Activated effector memory CD4-positive, alpha-beta T cell treated with anti-CD3 and anti-CD28 coated beads, Interleukin-2, amount 50 U/mL, for 16 hours (primary cell): Measurements from ENCODE around the gene SNRPF.
"Not testable (repeated sequence)": the region's sequence is repeated elsewhere in the genome, so short reads cannot be mapped to it uniquely, and the experiment has no call there.

ENCODE experiments used
- DNase-seq: peaks from one replicate; pipeline ENCODE4 v3.0.0-alpha.2; 2020

SNRPF gene

DNA sequence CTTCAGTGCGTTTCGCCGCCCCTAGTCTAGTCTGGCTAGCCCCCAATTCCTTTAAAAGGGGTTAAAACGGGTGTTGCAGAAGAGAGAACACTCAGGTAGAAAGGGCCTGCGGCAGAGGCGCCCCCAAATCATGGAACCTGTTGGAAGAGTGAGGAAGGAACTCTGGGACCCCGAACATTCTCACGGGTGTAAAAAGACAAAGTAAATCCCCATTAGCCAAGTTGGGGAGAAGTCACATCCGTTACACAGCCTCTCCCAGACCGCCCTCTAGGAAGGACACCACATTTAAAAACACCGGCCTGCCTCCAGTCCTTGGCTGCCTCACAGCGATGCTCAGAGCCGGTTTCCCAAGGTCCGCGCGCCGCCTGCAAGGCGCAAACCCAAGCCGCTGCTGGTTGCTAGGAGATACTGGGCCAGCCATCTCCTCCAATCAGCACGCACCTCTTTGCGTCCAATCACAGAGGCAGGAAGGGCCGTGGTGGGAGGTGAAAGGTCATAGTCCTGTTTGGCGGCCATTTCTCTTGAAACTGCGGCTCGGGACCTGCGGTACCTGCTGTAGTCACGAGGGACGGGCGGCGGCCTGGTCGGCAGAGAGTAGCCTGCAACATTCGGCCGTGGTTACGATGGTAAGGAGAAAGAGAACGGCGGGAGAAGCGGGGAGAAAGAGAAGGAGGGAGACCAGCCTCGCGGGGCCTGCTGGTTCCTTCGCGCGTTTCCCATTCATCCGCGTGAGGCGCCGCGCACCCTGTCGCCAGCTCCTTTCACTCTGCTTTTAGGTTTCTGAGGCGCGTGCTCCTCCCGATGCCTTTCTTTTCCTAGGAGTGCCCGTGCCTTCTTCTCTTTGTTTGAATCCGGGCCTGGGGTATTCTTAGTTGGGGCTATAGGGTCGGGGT is at the start of gene SNRPF:
Gene SNRPF, plus strand, starts transcription at position 502 of the 893 bp plus-strand sequence. Its CDS starts 122 bp downstream, at position 624.
- peak; percentile 97 for DNase-seq

- no peak for DNase-seq
Measured at GRCh38 chr12:95809000-95809680, 49.6 kb upstream of the SNRPF start.

GRCh38 chr12:95810411-95810810 is 48.3 kb upstream of the SNRPF start:
- DNase-seq, result no peak

GRCh38 chr12:95812155-95812554 is 46.6 kb upstream of the SNRPF start:
- DNase-seq, result not testable (repeated sequence)

DNA sequence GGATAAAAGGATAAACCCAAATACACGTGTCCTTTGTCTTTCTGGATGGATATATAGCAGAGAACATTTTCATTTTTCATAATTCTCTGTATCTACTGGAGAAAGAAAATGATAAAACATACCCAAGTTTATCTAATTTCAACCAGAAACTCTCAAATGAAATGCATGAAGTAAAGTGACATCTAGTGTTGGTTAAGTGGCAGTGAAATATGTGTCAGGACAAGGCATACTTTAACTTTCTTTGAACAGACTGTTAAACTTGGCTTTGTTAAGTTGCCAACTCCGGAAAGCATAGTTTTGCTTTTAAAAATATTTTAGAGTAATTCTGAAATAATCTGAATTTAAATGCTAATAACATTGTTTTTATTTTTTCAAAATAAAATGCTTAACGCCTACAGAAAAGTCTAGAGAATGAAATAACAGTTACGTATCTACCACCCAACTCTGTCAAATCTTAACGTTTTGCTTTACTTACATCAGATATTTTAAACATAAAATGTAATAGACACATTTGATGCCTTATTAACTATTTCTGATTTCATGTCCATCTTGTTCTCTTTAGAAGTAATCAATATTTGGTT is 43.0 kb upstream of the SNRPF start:
- DNase-seq, result no peak

DNA sequence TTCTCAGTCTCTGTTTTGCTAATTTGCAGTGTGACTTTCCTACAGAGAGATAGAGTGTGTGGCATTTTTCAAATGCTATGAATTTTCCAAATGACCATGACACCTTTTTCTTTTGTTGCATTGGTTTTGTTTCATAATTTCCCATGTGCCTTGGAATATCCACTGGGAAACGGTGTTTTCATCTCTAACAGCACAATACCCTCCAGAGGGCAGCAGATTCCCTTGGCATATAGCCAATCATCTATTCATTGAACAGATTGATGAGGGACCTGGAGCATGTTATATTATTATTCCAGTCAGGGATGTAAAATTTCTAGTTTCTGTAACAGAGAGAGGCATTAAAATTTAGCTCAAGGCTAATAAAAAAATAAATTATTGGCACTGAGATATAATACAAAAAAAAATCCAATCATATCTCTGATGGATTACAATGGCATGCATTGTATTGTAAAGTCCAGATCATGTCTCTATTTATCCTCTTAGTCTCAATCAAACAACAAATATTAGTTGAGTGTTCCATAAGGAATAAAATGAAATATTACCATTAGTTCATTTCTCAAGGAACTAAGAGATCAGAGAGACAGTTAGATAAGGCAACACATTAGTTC is 38.6 kb upstream of the SNRPF start:
- no peak for DNase-seq

DNA sequence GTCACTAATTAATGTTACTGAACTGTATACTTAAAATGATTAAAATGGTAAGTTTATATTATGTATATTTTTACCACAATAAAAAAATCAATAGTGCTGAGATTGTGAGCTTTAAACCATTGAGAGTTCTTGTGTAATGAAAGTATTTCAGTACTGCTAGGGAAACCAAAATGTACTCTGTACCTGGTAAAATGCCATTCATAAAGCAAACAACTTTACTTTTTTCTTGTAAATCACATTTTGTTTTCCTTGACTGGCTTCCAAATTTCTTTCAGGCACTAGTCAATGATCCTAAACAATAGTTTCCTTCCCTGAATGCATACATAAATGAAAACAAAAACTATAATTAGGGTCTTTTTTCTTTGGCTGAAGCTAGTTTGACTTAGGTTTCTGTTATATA is 29.4 kb upstream of the SNRPF start:
- DNase-seq, result no peak

- no peak for DNase-seq
Measured at GRCh38 chr12:95830335-95831089, 28.2 kb upstream of the SNRPF start.

- no peak for DNase-seq
Measured at GRCh38 chr12:95834572-95834971, 24.2 kb upstream of the SNRPF start.

GRCh38 chr12:95836185-95836609 is 22.6 kb upstream of the SNRPF start:
- no peak for DNase-seq

GRCh38 chr12:95836630-95837239 is 22.0 kb upstream of the SNRPF start:
- DNase-seq, result no peak

- DNase-seq, result no peak
Measured at GRCh38 chr12:95837240-95838038, 21.3 kb upstream of the SNRPF start.

DNA sequence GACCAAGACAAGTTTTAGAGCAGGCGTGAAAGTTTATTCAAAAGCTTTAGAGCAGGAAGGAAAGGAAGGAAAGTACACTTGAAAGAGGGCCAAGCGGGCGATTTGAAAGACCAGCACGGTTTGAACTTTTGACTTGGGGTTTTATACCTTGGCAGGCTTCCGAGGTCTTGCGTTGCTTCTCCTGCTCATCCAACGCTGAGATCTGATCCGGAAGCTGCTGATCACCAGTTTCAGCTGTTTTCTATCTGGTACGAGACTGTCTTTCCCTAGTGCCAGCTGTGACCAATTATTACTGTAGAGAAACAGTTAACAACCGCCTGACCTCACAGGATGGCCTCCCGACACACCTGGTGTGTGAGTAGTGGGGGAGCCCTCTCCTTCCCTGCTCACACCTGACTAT is 20.6 kb upstream of the SNRPF start:
- no peak for DNase-seq

DNA sequence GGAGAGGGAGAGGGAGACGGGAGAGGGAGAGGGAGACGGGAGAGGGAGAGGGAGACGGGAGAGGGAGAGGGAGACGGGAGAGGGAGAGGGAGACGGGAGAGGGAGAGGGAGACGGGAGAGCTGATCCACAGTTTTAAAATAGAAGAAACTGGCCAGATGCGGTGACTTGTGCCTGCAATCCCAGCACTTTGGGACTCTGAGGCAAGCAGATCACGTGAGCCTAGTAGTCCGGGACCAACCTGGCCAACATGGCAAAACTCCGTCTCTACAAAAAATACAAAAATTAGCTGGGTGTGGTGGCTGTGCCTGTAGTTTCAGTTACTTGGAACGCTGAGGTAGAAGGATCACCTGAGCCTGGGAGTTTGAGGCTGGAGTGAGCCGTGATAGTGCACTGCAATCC is 16.3 kb upstream of the SNRPF start:
- not testable (repeated sequence) for DNase-seq

DNA sequence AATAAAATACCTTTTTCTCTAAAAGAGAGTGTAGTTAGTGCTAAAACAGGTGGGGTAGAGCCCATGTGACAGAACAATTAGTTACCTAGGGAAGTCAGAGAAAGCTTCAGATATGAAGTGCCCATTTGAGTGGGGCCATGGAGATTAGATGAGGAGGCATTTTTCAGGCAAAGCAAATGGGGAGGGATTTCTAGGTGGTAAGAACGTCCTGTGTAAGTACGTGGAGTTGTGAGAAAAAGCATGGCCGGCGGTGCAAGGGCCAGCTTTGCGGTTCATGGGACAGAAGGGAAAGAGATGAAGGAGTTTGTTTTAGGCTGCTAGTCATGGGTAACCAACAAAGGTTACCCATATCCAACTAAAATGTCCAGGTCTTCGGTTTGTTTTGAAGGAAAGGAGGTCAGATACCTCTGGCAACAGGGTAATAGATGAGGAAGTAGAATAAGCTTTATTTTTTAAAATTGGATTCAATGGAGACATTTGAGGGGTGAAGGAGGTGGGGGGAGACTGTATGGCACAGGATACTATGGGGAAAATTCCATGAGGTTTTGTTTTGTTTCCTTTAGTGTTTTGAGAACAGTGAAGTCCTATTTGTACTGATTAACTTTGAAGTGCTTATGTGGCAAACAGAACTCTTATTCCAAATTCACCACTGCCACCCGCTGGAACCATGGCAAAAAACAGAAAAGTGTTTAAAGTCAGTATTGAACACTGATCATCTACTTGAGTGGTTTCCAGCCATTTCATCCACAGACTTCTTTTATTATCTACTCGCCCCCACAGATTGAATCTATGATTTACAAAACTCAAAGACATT is 10.0 kb upstream of the SNRPF start:
- no peak for DNase-seq

DNA sequence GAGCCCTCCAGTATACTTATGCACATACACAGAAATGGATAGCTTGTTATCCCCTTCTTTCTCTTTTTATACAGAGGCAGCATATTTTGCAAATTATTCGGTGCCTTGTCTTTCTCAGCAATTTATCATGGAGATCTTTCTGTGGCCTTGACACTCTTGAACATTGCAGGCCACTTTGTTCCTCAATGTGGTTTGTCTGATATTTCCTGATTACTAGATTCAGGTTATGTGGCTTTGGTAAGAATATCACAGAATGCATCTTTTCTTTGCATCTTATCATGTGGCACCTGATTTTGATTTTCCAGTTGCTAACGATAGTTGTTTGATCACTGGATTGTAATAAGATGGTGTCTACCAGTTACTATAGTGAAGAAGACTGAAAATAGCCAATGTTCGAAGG is 7.1 kb upstream of the SNRPF start:
- DNase-seq, result no peak

DNA sequence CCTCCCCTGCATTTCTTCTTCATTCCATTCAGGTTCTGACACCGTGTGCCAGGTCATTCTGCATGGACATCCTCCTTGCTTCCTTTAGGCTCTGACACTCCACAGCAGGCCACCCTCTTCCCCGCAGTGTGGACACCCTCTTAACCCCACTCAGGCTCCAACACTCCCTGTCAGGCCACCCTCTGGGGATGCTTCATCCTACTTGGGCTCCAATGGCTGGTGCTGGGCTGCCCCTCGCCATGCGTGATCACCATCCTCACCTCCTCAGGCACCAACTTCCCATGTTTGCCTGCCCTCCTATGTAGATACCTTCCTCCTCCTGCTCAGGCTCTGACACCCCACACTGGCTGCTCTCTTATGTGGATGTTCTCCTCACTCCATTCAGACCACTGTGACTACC is 6.6 kb upstream of the SNRPF start:
- DNase-seq, result no peak

DNA sequence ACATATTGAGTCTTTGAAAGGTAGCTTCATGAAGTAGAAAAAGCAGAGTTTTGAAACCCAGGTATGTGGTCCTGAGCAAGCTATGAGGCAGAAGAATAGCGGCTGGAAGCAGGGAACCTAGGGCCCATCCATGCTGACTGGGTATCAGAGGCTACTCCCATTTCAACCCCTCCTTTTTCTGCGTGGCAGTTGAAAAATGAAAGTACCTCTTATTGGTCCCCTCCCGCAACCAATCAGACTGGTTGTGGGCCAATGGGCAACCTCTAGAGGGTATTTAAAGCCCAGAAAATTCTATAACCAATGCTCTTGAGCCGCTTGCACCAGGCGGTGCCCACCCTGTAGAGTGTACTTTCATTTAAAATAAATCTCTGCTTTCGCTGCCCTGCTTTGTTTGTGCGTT is 1.6 kb upstream of the SNRPF start:
- no peak for DNase-seq

DNA sequence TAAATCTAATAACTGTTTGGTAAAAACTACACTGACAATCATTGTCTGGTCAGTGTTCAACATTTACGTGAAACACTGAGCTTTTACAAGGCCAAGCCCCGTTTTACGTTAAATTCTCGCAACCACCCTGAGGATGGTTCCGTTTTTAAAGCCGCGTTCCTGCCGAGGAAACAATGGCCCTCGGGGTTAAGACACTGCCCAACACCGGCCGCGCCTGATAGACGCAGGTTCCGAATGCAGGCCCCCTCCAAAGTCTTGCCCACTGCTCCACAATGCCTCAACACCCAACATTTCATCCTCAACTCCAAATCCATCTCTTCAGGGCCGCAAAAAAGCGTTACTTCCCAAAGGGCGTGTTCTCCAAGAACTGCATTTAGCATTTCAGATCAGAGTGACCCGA is 953 bp upstream of the SNRPF start:
- no peak for DNase-seq

DNA sequence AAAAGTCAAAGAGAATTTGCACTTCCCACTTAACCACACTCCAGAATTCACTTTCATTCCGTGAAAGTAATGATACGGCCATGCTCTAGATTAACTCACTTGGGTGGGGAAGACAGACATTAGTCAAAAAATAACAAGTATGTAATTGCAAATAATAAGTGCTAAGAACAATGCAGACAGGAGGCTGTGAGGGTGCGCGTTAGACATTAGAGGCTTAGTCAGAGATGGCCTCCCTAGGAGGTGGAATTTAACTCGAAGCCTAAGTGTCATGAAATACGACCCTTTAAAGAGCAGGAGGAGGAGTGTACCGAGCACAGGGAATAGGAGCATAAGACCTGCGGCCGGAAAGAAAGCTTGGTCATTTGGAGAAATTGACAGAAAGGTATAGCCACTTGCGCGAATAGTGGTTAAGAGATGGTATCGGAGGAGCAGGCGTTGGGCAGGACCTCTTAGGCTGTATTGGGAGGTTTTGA is 628 bp downstream of the SNRPF start:
- DNase-seq, result no peak
